SH-SY5Y (cell line): ENCODE measurements around the gene S100A14.

ENCODE experiments used
- GATA2 ChIP-seq: IDR thresholded peaks from 2 replicates; pipeline ENCODE4 v1.6.1; 2011; ENCODE audit warnings: mild to moderate bottlenecking, low read depth, low read length
- GATA3 ChIP-seq: IDR thresholded peaks from 2 replicates; pipeline ENCODE4 v1.6.1; 2011; ENCODE audit warnings: low read depth, mild to moderate bottlenecking, low read length, moderate library complexity

Gene S100A14

DNA sequence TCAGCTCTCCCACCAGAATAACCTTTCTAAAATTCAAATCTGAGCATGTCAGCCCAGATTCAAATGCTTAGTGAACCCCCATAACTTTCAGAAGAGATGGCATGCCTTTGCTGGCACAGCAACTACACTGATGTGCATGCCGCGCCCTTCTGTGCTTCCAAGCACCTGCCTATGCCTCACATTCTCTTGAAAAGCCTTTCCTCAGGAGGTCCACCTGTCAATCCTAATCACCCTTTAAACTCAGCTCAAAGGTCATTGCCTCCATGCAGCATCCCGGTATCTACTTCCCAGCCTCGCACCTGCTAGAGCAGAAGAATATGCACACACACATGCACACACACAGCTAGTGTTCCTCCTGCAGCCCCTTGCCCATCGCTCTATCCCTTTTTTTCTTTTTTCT, 45.3 kb downstream of the S100A14 start:
- TF ChIP-seq GATA3 = no peak
- TF ChIP-seq GATA2 = no peak

DNA sequence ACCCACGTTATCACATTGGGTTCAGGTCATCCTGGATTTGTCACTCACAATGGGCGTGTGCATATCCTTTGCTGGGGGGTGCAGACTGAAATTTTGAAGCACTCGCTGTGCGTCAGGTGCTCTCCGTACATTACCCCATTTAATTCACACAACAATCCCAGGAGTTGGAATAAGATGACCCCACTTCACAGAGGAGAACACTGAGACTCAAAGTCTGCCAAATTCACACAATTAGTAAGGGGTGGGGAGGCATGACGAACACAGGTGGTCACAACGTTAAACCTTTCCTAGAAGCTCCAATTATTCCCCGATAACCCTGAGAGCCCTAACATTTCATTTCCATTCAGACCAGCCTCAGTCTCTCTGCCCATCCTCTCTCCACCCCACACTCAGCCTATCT, 46.7 kb downstream of the S100A14 start:
- no peak for TF ChIP-seq GATA3
- TF ChIP-seq GATA2 = no peak

DNA sequence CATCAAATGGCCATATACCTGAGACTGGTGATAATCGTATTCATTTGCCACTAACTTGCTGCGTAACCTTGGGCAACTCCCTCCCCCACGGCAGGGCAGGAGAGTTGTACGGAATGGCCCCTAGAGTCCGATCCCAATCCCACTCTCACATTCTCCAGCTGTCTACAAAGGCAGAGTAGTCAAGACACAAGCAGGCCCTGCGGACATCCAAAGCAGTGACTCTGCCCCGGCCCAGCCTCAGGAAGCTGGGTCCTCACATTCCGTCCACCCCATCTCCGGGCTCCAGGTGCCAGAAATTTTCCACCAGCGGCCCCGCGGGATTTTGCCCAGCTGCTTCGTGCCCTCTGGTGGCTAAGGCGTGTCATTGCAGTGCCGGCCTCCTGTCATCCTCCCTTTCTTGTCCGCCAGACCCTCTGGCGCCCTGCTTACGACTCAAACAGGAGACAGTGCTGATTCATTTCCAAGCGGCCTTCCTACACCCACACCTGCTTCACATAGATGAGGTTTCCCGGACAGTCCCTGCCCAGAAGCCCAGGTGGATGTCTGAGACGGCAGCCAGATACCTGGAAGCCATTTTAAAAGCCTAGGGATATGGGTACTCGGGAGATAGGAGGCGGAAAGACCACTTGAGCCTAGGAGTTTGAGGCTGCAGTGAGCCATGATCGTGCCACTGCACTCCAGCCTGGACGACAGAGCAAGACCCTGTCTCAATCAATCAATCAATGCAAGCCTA, 47.6 kb downstream of the S100A14 start:
- TF ChIP-seq GATA2 = no peak
- no peak for TF ChIP-seq GATA3

DNA sequence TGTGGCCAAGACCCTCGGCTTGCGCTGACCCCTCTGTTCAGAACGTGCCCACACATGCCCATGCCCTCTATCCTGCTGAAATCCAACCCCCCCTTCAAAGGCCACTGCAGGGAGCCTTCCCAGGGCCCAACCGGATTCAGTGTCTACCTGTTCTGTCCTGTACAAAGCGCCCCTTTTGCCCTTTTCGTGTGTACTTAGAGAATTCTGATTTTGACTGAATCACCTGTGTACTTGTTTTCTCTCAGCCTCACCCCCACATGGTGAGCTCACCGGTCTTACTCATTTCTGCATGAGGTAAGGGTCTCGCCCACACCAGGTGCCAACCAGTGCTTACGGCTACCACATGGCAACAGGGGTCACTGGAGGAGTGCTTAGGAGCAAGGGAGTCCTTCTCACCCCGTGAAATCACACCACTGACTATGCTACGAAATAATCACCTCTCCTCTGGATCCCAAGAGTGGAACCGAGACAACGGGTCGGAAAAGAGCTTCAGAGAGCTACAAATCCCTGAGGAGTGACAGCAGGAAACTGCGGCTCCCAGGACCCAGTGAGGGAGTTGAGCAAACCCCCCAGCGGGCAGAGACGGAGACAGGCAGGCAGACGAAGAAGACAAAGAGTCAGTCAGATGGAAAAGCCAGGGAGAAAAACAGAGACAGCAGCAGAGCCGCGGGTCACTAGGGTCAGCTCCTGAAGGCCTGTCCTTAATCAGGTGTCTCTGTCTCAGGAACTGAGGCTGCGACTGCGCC, 48.3 kb downstream of the S100A14 start:
- no peak for TF ChIP-seq GATA2
- no peak for TF ChIP-seq GATA3

DNA sequence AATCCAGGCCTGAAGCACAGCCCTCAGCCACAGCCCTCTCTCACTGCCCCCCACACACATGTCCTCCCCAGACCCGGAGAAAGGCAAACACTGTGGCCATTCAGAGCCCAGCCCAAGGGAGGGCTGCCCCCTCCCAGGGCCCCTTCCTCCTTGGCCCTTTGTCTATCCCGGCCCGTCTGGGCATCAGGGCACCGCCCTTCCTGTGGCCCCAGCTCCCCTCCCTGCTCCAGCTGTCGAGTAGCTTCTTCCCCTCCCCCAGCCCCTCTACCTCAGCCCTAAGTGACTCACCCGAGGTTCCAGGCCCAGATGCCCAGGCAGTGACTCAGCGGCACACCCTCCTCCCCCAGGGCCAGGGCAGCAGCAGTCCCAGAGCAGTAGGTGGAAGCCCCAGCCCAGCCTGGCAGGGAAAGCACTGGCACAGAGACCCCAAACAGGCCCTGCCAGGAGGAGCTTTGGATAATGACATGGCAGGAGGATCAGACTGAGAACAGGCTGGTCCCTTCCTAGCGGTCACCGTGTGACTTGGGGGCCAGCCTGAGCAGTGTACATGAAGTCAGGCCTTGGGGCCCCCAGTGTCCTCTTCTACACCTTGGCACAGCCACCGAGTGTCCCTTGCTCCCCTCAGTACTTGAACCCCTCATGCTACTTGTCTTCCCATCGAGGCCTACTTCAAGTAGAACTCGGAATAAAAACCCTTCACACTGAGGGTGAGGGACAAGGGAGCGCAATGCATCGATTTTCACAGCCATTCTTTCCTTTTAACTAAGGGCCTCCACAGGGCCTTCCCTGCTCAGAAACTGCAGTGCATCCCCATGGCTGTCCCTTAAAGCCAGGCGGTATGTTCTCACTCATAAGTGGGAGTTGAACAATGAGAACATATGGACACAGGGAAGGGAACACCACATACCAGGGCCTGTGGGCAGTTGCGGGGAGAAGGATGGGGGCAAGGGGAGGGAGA, 49.4 kb downstream of the S100A14 start:
- TF ChIP-seq GATA3 (no peak), GATA2 (no peak)

DNA sequence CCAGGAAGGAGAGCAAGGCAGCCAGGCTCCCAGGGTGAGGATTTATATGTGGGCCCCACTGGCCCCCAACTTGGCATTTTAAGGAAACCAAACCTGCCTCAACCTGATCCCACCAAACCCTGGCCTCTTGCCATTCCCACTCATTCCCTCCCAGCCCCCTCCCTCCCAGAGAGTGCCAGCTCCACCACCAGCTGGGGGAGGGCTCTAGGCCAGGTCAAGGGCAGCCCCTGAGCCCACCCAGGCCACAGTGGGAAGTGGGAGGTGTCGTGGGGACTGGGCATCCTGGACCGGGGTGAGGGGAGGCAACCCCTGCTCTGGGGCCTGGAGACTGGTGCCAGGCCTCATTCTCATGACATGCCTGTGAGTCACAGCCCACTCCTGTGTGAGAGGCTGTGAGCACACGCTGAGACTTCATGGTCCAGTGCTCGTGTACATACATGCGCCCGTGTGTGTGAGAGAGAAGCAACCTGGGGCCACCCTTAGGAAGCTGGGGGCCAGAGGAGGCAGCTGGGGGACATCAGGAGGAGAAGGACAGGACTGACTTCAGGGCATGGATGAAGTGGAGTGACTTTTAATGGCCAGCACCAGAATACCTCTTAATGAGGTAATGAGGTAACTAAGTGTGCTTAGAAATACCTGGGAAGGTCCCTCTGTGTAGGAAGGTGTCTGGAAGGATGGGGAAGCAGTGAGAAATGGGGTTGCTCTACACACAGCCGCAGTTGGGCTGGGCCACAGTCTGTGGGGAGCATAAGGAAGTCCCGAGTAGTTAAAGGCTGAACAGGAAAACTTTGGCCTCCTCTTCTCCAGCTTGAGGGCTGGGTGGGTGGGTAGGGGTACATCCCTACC, 50.4 kb downstream of the S100A14 start, which contains the start of gene S100A2:
S100A2 (minus strand) TSS at position 316 of the 846 bp plus-strand sequence. CDS start 1,967 bp downstream, outside the sequence.
- TF ChIP-seq GATA2 (no peak), GATA3 (no peak)
